WTC11 (cell line): ENCODE results near the gene NEUROG1.

Experiments used
- CREB1 ChIP-seq: sonication (generic); formaldehyde crosslinking; IDR thresholded peaks from 2 replicates; pipeline ENCODE4 v1.8.0; 2023; ENCODE audit warnings: mild to moderate bottlenecking, missing genetic modification reagents
- FOXK1 ChIP-seq: sonication (generic); formaldehyde crosslinking; IDR thresholded peaks from 2 replicates; pipeline ENCODE4 v1.8.0; 2022; ENCODE audit warnings: mild to moderate bottlenecking, moderate library complexity, missing genetic modification reagents
- IRF2 ChIP-seq: sonication (generic); formaldehyde crosslinking; IDR thresholded peaks from 2 replicates; pipeline ENCODE4 v1.8.0; 2022; ENCODE audit warnings: low read depth, missing genetic modification reagents, borderline replicate concordance
- JUN ChIP-seq: sonication (generic); formaldehyde crosslinking; IDR thresholded peaks from 2 replicates; pipeline ENCODE4 v1.8.0; 2023; ENCODE audit warnings: mild to moderate bottlenecking, missing genetic modification reagents
- NR2C2 ChIP-seq: sonication (generic); formaldehyde crosslinking; IDR thresholded peaks from 2 replicates; pipeline ENCODE4 v1.8.0; 2022; ENCODE audit warnings: mild to moderate bottlenecking, missing genetic modification reagents
- TEAD1 ChIP-seq: sonication (generic); formaldehyde crosslinking; IDR thresholded peaks from 2 replicates; pipeline ENCODE4 v1.8.0; 2022; ENCODE audit warnings: mild to moderate bottlenecking, missing genetic modification reagents
- TF ChIP-seq, protein P1 (sequence below): fragments of 200-600 bp; IDR thresholded peaks from 2 replicates; pipeline ENCODE4 v1.8.0; 2022; ENCODE audit warnings: antibody characterized with exemption
- TF ChIP-seq, protein P2 (sequence below): sonication (generic); formaldehyde crosslinking; IDR thresholded peaks from 2 replicates; pipeline ENCODE4 v1.8.1; 2023; ENCODE audit warnings: mild to moderate bottlenecking, missing genetic modification reagents, moderate library complexity

DNA sequence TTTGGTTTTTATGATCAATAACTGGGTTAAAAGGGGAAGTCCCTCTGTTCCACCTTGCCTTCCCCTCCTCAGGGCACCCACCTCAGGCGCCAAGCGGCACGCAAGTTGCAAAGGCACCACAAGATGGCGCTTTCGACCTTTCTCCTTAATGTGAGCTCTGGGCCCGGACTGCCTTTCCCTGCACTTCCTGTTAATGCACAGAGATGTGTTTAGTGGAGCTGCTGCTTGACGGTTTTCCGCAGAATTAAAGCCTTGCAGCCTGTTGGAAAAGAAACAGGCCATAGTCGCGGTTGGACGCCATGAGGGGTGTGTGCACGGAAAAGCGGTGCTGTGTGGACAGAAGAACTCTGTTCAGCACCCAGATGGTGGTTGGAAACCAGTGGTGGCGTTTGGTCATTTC is 25.1 kb upstream of the NEUROG1 start:
- no peak for TF ChIP-seq CREB1
- no peak for TF ChIP-seq FOXK1
- no peak for TF ChIP-seq JUN (CRISPR knock-in tag)
- TF ChIP-seq, protein P1, sequence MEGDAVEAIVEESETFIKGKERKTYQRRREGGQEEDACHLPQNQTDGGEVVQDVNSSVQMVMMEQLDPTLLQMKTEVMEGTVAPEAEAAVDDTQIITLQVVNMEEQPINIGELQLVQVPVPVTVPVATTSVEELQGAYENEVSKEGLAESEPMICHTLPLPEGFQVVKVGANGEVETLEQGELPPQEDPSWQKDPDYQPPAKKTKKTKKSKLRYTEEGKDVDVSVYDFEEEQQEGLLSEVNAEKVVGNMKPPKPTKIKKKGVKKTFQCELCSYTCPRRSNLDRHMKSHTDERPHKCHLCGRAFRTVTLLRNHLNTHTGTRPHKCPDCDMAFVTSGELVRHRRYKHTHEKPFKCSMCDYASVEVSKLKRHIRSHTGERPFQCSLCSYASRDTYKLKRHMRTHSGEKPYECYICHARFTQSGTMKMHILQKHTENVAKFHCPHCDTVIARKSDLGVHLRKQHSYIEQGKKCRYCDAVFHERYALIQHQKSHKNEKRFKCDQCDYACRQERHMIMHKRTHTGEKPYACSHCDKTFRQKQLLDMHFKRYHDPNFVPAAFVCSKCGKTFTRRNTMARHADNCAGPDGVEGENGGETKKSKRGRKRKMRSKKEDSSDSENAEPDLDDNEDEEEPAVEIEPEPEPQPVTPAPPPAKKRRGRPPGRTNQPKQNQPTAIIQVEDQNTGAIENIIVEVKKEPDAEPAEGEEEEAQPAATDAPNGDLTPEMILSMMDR: peak; percentile 77
- no peak for TF ChIP-seq IRF2
- TF ChIP-seq, protein P2, sequence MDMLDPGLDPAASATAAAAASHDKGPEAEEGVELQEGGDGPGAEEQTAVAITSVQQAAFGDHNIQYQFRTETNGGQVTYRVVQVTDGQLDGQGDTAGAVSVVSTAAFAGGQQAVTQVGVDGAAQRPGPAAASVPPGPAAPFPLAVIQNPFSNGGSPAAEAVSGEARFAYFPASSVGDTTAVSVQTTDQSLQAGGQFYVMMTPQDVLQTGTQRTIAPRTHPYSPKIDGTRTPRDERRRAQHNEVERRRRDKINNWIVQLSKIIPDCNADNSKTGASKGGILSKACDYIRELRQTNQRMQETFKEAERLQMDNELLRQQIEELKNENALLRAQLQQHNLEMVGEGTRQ (CRISPR knock-in tag): no peak
- TF ChIP-seq TEAD1 (CRISPR knock-in tag): no peak
- TF ChIP-seq NR2C2: no peak
